HG03469 (cell line): ENCODE measurements around the gene DLX3.

Experiments used
- ATAC-seq: cut with Tn5 transposase; IDR thresholded peaks from one replicate; pipeline ENCODE4 v1.9.1; 2021; ENCODE audit warnings: mild to moderate bottlenecking, moderate library complexity, moderate number of reproducible peaks; ENCODE audit not compliant: unreplicated experiment

DLX3 gene

GRCh38 chr17:49959183-49959935 is 35.7 kb downstream of the DLX3 start:
- no peak for ATAC-seq

GRCh38 chr17:49958723-49959122 is 36.3 kb downstream of the DLX3 start:
- ATAC-seq, result no peak

DNA sequence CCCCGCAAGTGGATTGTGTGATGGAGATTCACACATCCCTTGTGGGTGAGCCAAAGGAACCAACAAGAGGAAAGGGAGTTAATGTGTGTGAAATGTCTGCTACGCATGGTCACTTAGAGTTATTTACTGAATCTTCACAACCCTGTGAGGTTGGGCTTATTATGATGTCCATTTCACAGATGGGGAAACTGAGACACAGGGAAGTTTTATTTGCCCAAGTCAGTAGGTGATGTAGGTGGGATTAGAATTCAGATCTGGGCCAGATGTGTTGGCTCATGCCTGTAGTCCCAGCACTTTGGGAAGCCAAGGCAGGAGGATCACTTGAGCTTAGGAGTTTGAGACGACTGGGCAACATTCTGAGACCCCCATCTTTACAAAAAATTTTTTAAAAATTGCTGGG is 37.7 kb downstream of the DLX3 start:
- no peak for ATAC-seq

DNA sequence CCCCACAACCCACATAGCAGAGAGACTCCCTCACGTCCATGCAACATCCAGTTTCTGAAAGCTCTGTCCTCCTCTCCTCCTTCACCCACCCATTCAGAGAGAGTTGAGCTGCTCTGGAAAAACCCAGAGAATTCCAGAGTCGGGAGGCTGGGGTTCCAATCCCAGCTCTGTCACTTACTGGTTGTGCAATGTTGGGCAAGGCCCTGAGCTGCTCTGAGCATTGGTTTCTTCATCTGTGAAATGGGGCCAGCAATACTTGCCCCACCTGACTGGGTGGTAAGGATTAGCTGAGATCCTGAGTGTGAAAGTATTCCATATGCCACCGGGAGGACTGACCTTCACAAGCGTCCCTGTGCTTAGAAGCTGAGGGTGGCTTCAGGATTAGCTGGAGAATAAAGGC is 38.2 kb downstream of the DLX3 start:
- no peak for ATAC-seq

- no peak for ATAC-seq
Measured at GRCh38 chr17:49955157-49955556, 39.9 kb downstream of the DLX3 start.

DNA sequence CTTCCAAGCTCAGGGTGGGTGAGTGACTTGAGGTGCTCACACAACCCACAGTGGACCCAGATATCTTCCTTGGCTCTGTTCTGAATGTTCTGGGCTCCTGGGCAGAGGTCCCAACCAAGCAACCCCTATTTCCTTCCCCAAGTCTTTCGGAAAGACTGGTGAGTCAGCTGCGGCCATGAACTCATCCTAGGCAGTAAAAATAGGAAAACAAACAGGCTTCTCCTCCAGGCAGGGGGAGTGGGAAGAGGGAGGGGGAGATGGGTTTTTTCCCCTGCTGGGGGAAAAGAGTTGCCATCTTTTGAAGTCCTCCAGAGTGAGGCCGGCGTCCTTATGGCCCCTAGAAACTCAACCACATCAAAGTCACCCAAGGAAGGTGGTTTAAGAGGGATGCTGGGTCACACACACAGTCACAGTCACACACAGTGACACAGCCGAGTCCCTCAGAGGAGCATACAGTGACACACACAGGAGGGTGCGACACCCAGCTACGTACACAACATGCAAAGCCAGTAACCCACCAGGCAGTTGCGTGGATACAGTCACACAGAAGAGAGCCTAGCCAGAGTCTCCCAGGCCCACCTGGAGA is 42.0 kb downstream of the DLX3 start:
- no peak for ATAC-seq

GRCh38 chr17:49952209-49952911 is 42.7 kb downstream of the DLX3 start:
- no peak for ATAC-seq

DNA sequence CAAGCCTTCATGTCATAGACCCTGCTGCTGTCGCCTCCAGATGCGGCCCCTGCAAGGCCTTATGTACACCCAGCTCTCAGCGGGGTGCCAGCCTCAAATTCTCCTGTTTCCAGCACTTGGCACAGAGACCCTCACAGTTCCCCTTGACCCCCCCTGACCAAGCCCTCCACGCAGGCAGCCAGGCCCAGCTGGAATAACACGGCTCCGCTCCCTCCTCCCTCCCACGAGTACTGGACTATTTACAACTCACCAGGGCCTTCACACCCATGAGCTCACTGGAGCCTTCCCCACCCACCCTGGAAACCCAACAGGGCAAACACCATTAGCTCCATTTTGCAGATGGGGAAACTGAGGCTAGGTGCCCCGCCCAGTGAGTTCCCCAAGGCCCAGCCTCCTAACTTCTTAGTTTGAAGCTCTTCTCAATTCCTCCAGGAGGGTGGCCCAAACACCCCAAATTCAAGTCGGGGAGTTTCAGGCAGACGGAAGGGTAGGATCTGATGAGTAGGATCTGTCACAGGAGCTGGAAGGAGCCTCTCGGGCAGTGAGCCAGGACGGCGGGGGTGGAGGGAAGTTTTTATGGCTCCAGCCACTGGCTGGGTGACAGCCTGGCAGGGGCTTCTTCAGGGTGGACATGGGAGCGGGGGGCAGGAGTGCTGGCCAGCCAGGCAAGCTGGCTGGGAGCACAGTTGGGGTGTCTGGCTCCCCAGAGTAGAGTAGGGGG is 43.5 kb downstream of the DLX3 start:
- no peak for ATAC-seq

DNA sequence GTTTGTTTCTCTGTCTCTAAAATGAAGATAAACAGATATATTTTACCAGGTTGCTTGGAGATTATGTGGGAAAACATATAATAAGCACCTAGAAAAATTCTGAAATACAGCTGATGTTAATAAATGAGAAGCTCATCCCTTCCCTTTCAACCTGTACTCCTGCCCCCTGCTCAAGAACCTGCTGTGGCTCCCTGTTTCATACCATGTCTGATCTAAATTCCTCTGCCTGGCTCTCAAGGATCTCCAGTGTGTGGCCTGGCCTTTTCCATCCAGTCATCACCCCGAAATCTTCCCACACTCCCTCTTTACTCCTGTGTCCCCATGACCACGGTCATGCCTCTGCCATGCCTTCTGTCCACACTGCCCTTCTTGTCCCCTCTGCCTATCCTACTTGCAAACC is 45.4 kb downstream of the DLX3 start:
- ATAC-seq, result no peak

- ATAC-seq, result no peak
Measured at GRCh38 chr17:49946964-49947584, 48.0 kb downstream of the DLX3 start.

DNA sequence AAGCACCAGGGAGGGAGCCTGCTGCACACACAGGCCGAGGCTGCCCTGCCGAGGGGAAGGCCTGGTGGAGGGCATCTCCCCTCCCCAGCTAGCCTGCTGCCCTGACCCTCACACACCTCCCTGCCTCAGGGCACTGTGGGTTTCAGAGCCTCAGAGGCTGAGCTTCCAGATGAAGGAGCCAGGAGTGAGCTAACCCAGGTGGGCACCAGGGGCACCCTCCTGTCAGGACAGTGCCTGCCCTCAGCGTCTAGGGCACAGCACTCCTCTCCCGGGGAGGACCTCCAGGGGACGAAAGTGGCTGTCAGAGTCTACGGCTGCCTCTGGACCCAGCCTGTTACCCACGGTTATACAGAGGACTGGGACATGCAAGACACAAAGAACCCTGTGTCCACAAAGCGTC is 48.8 kb downstream of the DLX3 start:
- ATAC-seq, result no peak

- no peak for ATAC-seq
Measured at GRCh38 chr17:49944273-49944870, 50.7 kb downstream of the DLX3 start.

DNA sequence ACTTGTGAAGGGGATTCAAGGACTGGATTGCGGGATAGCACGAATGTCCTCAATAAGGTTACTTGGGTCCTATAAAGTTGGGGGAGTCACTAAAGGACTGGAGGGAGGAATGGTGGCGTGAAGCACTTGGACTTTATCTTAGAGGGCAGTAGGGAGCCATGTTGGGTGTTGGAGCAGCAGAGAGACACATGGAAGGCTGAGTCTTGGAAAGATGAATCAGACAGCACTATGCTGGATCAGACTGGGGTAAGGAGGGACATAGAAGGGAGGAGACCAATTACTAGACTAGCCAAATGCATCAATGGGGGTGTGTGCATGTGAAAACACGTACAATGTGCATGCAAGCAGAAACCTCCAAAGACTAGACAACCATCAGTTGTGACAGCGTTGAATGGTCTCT is 52.1 kb downstream of the DLX3 start:
- no peak for ATAC-seq

DNA sequence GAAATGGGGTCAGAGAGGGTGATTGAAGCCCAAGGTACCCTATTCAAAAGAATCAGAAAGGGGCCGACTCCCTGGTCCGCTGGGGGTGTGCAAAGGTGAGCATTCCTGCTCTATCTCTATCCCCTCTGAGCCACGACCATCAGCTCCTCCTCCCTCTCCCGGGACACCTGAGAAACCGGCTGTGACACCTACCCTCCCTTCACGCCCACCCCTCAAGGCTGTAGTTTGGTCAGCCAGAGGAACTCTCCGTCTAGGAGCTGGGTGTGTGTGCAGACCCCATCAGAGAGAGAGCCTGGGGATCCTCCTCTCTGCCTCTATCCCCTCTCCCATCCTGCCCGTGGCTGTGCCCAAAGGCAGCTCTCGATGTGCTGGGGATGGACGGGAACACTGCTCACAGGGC is 53.6 kb downstream of the DLX3 start:
- no peak for ATAC-seq
